HG03342 (cell line): ENCODE measurements around the gene LRRC8D.

ENCODE experiments used
- ATAC-seq: cut with Tn5 transposase; IDR thresholded peaks from one replicate; pipeline ENCODE4 v1.9.1; 2021; ENCODE audit warnings: mild to moderate bottlenecking, moderate library complexity; ENCODE audit not compliant: unreplicated experiment

LRRC8D gene

DNA sequence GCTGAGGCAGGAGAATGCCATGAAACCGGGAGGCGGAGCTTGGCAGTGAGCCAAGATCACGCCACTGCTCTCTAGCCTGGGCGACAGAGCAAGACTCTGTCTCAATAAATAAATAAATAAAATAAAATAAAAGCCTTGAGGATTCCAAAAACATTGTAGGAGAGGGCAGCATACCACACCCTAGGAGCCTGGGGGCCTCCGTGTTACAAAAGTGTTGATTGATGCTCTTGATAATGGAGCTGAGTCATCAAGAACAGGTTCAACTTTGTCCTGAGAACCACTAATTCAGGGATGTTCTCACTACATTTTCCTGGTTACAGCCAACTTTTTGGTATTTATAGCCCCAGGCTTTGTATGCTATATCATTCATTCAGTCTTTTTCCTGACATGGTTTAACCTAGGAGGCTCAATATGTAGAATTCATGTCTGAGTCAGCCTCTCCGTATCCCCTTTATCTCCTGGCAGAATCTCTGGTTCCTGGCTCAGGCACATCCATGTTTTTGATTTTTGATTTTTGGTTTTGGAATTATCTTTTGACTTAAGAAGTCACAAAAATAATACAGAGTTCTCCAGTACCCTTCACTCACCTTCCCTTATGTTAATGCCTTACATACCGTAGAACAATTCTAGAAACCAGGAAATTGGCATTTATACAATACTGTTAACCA is 69.4 kb downstream of the LRRC8D start:
- ATAC-seq = no peak

DNA sequence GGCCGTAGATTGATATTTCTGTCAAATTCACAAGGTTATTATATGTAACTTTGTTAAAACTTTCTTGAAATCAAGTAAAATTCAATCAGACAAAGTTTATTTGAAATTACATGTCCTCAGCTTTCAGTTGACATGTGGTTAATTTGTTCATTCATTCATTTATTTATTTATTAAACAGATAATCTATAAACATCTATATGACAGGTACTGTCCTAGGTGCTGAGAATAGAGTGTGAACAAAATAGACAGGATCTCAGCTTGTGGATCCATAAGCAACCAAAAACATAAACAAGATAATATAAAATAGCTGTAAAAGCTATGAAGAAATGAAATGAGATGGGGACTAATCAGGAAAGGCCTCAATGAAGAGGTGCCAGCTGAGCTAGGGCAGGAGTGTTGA is 72.0 kb downstream of the LRRC8D start:
- no peak for ATAC-seq

DNA sequence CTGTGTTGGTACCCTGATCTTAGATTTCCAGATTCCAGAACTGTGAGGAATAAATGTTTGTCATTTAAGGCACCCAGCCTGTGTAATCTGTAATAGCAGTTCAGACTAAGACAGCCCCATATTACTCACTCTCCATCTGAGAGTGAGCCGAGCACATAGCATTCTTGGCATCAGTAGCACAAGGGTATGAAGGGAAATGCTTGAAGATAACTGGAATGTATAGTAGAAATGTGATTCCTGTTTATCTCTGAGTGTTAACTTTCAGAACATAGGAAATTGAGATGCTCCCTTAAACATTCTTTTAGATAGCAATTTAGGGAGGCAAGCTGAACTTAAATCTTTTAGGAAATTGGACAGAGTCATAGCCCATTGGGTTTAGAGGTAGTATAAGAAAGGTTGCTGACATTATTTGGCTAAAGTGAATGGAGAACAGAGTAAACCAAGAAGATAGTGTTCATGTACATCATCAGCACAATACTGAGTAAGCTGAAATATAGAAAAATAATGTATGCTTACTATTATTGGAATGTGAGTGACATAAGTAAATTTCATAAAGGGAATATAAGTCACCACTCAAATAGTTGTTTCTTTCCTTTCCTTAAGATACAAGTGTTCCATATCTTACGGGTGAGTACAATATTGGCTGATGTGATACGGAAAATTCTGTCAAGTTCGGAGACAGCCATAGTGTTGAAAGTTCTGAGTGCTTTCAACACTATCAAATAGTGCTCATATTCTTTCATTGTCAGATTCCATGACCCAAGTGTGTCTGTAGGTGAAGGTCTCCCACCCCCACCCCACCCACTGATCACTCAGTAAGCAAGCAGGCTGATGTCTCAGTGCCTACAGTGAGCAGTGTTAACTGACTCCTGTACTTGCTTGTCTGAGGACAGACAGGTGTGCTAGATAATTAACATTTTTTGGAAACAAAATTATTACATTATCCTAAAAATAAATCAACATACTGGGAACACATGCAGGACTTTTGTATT is 73.7 kb downstream of the LRRC8D start:
- no peak for ATAC-seq

DNA sequence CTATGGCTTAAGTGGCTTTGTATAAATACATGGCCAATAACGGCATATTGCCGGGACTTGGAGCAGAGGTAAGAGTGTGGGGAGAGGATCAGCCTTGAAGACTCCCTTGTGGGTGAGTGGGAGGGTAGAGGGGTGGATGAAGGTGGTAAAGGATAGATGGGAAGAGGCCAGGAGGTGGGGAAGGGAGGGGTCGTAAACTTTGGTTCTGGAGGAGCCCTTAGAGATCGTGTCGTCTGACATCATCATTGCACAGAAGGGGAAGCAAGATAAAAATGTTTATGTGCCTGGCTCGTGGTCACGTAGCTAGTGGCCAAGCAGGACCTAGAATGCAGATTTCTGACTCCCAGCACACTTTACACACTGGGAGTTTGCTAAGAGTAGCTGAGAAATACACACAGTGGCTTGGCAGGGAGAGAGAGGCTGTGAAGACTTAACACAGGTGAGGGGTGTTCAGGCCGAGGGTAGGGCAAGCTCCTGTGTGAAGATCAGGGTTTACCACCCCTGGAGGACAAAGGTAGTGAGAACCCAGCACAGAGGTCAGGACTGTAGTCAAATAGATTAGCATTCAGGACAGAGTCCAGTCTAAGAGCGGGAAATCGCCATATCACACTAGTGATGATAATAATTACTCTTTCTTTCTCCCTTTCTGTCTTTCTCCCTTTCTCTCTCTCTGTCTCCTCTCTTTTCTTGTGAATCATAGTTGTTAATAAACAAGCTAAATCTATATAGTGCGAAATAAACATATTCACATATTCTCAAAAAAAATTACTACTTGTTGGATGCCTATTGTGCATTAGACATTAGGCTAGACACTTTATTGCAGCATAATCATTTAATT is 75.5 kb downstream of the LRRC8D start:
- no peak for ATAC-seq

DNA sequence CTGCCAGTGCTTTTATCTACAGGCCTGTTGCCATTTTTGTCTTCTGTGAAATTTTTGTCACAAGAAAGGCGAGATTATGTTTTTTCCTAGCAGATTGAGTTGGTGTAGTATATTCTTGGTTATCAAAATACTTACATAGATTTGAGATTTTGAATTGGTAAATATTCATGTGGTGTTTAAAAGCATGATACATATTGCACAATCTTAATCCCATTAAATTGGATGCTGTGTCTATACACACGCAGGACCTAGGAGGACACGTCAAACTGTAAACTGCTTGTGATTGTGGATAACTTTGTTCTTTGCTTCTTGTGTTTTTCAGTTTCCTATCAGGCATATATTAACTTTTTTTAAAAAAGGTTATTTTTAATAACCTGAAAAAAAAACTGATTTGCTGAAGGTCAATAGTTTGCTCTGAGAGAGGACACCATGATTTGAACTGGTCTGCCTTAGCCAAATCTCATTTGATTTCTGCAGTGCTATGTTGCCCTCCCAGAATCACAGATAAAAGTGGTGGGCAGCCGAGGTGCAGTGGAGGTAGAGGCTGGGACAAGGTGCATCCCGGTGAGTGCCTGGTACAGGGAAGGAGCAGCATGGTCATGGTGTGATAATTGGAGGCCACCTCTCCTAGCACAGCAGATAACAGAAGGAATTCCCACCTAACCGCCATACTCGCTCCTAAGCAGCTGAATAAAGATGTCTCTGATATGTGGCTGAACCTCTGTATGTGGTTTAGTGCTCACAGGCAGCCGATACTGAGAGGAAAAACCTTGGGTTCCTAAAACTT is 76.7 kb downstream of the LRRC8D start:
- ATAC-seq = no peak

DNA sequence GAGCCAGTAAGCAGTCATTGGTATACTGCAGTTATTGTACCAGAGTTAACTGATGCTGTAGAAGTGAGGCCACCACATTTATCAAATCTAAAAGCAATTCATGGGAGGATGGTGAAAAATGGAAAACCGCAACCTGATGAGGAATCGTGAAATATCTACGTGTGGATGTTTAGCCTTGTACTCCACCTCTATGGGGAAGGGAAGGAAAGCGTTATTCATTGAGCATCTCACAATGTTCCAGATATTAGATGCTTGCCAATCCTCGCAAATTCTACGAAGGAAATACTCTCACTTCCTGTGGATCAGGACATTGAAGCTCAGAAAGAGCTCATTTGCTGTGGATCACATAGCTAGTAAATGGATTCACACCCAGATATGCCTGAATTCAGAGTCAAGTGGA is 77.3 kb downstream of the LRRC8D start:
- no peak for ATAC-seq

DNA sequence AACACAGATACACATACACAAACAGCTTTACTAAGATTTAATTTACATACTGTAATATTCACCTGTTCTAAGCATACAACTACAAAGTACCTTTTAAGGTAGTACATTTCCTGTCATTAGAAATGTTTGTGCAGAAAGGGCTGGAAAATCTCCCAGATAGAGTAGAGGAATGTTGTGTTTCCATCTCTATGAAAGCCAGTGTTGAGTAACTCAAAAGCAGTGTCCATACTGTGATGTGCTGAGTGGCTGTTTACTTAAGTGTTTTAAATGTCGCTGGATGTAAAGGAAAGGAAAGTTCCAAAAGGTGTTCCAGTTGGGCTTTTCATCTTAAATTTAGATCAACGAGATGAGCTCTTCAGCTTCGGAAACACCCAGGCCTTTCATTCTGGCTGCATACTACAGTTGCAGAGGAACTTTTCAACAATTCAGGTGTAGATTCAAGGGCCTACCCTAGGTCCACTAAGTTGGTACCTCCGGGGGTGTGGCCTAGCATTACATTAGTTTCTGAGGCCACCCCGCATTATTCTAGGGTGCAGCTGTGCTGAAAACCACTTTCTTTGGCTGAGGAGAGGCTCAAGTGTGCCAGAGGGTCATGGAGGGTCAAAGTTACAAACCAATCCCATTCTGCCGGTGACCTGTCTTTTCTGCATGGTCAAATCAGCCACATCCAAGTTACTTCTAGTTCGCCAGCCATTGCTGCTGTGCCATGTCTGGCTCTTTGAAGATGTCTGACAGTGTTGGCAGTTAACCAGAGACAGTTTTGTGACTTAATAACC is 78.1 kb downstream of the LRRC8D start:
- ATAC-seq = no peak

DNA sequence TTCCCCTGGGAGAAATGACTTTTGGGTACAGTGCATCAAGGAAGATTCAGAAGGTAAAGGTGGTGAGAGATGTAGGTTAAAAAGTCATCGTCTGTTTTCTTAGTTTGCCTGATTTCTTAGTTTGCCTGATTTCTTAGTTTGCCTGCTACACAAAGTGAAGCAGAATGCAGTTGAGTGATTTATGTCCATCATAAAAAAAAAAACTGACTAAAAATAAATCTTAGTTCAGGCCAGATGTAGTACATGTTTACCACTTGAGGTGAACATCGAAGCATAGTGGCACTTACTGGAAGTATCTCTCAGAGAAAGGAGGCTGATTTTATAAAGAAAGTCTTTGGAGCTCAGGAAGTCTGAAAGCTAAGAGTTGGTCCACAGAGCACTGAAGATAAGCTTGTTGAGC is 79.5 kb downstream of the LRRC8D start:
- ATAC-seq = no peak

DNA sequence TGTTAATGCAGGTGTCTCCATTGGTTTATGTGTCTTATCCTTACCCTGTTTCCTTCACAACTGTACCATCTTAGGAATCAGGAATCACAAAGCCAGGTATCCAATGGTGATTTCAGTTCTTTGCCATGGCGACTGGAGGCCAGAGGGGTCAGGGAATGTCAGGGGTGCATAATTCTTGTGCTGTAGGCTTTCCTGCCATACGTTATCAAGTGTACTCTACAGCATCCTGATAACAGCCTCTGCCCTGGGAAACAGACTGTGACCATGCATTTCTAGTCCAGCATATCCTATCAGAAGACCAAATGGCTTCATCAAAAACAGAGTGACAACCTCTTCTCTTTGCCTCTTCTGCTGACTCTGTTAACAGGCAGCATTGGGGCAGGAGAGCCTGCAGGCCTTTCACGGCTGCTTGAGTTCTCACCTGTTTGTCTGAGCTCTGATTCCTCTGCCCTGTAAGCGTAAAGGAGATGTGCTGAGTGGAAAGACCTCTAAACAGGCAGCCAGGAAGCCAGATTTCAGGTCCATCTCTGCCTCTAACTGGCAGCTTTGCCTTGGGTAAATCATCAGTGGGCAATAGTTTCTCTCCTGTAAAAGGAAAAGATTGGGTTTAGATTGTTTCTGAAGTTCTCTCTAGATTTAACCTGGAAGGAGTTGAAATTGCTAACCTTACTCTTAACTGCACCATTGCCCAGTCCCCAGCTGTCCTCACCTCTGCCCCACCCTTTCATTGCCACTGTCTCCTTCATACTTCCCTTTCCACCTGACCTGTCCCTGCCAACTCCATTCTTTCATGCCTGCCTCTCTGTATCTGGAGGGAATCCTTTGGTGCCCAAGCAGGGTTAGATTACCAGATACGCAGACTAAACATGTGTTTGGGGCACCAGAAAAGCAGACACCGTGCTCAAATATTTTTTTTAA is 80.2 kb downstream of the LRRC8D start:
- ATAC-seq = no peak

DNA sequence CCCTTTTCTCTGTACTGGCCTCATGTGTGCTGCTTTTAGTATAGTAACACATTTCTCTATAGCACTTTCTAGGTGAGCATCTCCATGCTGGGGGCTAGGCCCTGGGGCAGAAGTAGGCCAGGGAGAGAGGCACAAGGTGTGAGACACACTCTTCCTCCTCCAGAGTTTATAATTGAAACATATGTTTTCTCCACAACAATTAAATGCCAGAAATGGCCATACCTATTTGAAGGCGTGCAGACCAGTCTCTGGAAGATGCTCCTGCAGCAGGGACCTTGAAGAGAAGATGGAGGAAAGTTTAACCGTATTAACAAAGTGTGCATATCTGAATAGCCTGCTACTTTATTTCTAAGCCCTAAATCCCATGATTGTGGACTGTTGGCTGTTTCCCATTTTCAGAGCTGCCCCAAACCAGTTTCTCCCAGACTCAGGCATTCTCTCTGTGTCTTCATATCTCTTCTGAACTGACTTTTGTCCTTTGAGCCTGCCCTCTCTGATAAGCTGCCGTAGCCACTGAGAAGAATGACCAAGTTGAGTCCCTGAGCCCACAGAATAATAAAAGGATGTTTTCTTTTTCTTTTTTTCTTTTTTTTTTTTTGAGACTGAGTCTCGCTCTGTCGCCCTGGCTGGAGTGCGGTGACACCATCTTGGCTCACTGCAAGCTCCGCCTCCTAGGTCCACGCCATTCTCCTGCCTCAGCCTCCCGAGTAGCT is 81.3 kb downstream of the LRRC8D start:
- no peak for ATAC-seq

DNA sequence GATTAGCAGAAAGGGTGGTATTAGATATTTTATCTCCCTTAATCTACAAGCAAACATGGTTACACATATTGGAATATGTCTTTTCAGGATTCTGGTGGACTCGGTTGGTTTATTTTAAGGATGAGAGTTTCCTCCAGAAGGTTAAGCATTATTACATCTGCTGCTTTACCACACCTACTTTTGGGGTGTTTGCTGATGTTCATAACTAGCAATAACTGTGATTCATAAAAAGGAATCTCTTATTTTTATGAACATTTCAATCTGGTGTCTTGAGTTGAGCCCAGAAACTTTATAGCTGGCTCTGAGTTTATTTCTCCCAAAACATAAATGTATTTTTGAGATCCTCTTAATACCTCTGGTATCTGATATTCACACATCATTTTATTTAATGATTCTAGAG is 82.7 kb downstream of the LRRC8D start:
- no peak for ATAC-seq

DNA sequence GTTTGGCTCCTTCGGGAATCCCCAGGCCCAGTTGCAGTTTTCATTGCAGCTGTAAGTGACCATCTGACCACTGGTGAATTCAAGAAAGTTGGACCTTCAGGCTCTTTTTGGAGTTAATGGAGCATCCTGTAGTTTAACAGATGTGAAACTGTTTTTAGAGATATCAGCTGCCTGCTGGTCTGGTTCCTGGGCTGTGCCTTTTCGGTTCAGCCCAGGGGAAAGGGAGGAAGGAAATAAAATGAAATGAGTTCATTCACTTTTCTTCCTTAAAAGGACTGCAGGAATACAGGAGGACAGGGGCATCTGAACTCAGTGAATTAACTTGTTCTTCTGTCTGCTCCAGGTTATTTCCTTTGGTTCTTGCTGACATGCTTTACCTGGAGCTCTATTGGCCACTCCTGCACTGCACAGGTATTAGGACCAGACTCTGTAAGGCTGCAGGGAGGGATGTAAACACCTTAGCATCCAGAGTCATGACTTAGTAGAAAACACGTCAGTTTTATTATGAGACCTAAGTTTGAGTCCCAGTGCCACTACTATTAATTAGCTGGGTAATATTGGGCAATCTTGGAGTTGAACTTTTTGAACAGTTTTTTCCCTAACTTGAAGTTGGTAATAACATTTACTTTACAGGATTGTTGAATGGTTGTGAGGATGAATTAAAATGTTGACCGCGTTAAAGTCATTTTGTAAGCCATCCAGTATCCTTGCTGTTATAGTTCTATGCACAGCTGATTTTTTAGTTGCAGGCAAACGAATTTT is 83.6 kb downstream of the LRRC8D start:
- no peak for ATAC-seq

DNA sequence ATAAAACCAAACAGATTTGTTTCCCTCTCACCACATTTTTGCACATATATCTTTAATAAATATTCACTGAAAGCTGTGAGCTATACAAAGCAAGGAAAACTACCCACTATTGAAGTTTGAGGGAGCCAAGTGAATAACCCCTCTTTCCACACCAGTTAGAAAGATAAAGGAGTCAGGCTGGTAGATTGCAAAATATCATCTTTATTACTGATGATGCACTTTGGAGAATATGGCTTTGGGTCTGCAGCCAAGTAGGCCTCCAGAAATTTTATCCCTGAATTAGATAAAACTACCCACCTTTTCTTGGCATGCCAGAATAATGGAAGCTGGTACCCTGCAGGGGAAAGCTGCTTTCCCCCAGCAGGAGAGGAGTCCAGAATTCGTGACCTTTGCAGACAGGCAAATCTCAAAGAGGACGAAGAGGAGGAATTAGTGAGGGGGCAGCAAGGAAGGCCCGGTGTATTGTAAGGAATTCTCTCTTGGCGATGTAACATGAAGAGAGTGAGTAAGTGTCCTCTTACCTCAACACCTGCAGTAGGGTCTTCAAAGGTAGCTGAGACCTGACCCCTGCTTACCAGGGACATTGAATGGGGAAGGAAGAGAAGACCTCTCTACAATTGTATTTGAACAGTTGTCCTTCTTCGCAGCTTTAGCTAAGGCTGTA is 84.7 kb downstream of the LRRC8D start:
- no peak for ATAC-seq

DNA sequence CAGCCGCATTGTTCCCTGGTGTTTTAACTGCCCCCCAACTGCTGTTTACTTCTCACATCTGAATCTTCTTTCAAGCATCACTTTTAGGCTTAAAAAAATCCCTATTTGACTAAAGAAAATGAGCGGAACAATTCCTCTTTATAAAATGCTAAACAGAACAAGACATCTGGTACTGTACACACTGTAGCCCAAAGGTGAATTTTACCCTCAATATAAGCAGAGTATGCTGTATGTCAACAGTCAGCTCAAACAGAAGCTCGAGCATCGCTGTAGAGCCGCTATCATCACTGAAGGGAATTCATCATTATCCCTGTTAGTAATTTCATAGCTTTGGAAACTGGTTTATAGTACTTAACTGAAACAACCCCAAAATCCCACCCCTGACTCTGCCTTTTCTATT is 85.3 kb downstream of the LRRC8D start:
- ATAC-seq = no peak

DNA sequence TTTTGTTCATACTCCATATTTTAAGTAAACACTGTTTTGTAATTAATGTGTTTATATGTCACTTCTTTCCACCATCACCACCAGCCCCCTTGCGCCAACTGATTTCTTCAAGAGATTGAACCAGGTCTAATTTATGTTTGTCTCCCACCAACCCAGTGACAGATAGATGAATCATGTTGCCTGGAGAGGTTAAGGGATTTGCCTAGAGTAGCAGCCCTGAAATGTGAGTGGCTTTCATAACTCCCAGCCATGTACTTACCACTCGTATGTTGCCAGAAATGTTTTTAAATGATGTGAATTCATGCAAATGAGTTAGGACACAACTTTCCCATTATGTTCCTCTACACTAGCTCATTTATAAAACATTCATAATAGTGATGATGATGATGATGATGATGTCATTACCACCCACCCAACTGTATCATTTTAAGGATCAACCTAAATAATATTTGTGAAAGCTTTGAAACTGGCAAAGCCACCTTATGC is 86.9 kb downstream of the LRRC8D start:
- no peak for ATAC-seq

DNA sequence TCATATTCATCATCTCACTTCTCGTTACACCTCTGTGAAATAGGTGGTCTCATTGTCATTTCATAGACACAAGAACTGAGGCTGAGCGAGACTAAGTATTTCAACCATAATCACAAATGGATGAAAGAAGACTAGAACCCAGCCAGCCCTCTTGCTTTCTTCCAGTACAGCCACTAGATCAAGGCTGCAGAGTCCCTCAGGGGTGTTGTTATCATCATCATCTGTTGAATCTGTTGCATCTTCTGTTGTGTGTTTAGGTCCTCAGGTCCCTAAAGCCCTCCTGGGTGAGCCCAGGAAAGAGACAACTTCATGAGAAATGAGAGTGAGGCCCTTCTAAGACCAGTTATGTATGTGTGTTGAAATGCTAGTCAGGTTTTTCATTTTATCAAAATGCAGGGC is 87.4 kb downstream of the LRRC8D start:
- no peak for ATAC-seq
